IPS DF 6.9 (cell line): ENCODE measurements around the gene CWC27.

Experiments
- DNase-seq: peaks from one replicate; pipeline ENCODE4 v3.0.0-alpha.2; 2013; ENCODE audit warnings: low read depth, low spot score
- H3K27ac ChIP-seq: one replicate; pipeline ENCODE4 v1.5.1; 2013; ENCODE audit warnings: low read length, control low read depth
- H3K27me3 ChIP-seq: 2 replicates; pipeline ENCODE4 v1.6.1; 2013; ENCODE audit warnings: mild to moderate bottlenecking, low read length; ENCODE audit not compliant: control insufficient read depth, insufficient read depth
- H3K36me3 ChIP-seq: 2 replicates; pipeline ENCODE4 v1.6.1; 2013; ENCODE audit warnings: low read length; ENCODE audit not compliant: control insufficient read depth, insufficient read depth
- H3K4me1 ChIP-seq: 2 replicates; pipeline ENCODE4 v1.6.1; 2013; ENCODE audit warnings: low read length; ENCODE audit not compliant: control insufficient read depth, insufficient read depth
- H3K4me3 ChIP-seq: 2 replicates; pipeline ENCODE4 v1.5.1; 2013; ENCODE audit warnings: mild to moderate bottlenecking, low read length
- H3K9me3 ChIP-seq: 2 replicates; pipeline ENCODE4 v1.6.1; 2013; ENCODE audit warnings: low read length, inconsistent platforms; ENCODE audit not compliant: control insufficient read depth, insufficient read depth
- WGBS: extraction: QIAGEN DNeasy Blood & Tissue Kit; methylation state at CpG from one replicate; pipeline ENCODE4 v1.1.7; 2013; ENCODE audit warnings: mixed read lengths, missing lambda C conversion rate; ENCODE audit not compliant: insufficient read length, insufficient coverage; 5-methylcytosine and 5-hydroxymethylcytosine counted together

The CWC27 gene

DNA sequence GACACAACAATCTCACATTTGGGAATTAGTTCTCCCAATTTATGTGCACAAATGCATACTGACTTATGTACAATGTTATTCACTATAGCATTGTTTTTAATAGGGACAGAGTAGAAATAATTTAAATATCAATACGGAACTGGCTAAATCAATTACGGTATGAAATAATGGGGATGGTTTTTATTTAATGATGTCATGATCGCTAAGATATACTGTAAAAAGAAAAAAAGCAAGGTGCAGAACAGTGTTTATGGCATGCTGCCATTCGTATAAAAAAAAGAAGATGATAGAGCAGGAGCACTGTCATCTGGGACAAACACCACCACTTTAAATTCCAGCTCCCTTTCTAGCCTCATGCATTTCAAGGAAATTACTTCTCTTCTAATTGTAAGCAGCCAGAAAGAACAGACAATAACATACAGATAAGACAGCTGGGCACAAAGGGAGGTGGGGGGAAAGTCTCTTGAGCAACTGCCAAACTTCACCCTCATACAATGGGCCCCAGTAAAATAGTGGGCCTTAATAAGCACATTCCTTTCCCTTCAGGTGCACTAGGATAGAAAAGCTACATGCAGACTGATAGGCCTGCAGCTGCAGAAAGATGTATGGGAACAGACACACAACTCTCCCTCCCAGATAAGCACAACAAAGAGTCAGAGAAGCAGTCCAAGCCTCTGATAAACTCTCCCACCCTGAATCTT is 8.6 kb upstream of the CWC27 start:
- Histone ChIP-seq H3K4me1 (no peaks in the 10 kb centered on the region), H3K9me3 (no peaks in the 10 kb centered on the region), H3K4me3 (no peak overlapping the region), H3K27me3 (no peaks in the 10 kb centered on the region), H3K27ac (no peak overlapping the region), H3K36me3 (no peaks in the 10 kb centered on the region)
- 100% methylated on average over 3 of the region's 4 CpGs for WGBS
- DNase-seq = no peak

DNA sequence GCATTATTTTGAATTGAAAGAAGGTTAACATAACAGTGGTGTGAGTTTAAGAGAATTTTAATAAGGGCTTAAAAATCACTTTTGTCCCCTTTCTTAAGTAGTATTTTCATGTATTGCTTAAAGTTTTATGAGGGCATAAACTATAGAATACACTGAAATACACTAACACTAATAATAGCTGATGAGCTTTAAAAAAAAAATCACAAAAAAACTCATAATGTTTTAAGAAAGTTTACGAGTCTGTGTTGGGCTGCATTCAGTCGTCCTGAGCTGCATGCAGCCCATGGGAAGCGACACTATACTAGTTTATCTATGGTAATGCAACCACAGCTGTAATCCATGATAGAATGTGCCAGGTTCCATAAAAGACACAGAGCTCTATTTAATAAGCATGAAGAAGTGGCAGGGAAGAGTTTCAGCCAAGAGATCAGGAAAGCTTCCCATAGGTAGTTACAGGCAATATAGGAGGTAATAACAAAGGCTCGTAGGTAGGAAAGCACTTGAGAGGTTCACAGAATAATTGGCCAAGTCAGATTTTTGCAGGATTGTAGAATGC is 4.7 kb upstream of the CWC27 start:
- WGBS = no CpG with 5 or more reads among the region's 4 CpGs
- H3K36me3 ChIP-seq = no peaks in the 10 kb centered on the region
- H3K4me1 ChIP-seq = no peaks in the 10 kb centered on the region; the same call in 1 of the 2 replicates

DNA sequence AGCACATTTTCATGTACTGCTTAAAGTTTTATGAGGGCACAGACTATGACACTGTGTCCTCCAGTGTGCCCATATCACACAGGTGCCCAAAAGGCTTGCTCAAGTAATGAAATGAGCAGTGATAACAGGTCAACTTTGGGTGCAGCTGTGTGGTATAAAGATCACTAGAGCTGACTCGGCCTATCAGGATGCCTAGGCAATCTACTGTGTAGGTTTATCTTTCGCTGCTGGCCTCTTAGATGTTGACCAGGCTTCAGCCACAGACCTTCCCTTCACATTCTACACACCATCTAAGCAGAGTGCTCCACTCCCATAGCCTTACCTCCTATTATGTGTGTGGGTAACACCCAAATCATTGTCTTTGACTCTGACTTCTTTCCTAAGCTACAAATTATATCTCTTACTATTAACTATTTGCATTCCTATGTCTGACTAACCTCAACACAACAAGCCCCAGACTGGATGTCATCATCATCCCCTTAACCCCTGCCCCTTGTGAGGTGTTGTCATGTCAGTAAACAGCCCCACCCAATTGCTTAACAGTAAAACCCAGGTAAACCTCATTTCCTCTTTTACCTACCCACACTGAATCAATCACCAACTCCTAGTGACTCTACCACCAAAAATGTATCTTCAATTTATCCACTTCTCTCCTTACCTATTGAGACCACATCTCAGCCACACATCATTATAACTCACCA is 2.8 kb upstream of the CWC27 start:
- no peak overlapping the region for H3K27ac ChIP-seq

More for the DNA sequence above, 4.7 kb upstream of the CWC27 start:
- DNase-seq = no peak
- Histone ChIP-seq H3K9me3 (no peaks in the 10 kb centered on the region), H3K4me3 (no peak overlapping the region), H3K27ac (no peak overlapping the region), H3K27me3 (no peaks in the 10 kb centered on the region)

DNA sequence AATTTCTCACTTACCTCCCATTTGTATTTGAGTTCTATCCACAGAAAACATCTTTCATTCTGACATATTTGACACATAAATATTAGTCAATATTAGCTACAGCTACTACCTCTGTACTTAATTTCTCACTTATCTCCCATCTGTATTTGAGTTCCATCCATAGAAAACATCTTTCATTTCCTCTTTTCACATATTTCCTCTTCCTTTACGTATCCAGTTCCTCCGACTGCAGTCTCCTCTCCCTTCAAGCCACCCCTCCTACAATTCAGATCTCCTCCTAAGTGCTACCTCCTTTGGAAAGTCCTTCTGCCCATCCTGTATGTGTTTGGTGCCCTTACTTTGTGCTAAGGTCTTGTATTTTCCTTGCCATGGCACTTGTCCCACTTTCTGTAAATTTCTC is 1.8 kb upstream of the CWC27 start:
- Histone ChIP-seq H3K4me1 (no peaks in the 10 kb centered on the region; the same call in 1 of the 2 replicates), H3K27ac (no peak overlapping the region), H3K9me3 (no peaks in the 10 kb centered on the region), H3K36me3 (no peaks in the 10 kb centered on the region), H3K4me3 (no peak overlapping the region), H3K27me3 (no peaks in the 10 kb centered on the region)
- 100% methylated on average over 2 of the region's 2 CpGs for WGBS
- DNase-seq = no peak

More for the DNA sequence above, 2.8 kb upstream of the CWC27 start:
- WGBS = no CpG with 5 or more reads among the region's 2 CpGs
- DNase-seq = no peak
- Histone ChIP-seq H3K4me1 (no peaks in the 10 kb centered on the region; the same call in 1 of the 2 replicates), H3K36me3 (no peaks in the 10 kb centered on the region), H3K27me3 (no peaks in the 10 kb centered on the region), H3K9me3 (no peaks in the 10 kb centered on the region), H3K4me3 (no peak overlapping the region)

DNA sequence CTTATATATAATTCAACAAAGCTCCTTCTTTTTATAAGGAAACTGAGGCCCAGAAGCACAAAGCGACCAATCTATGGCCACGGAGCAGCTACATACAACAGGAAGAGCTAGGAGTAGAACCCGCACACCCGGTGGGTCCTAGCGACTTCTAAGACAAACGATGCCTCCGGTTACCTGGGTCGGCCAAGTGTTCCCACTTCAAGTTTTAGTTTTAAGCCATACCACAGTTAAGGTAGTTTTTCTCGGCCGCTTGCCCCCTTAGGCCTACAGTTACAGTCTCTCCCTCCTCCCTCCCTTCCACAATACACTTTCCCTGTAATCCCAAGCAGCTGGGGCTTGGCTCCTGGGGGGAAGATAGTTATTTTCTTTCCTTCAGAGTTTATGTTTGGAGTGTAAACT is 772 bp upstream of the CWC27 start:
- Histone ChIP-seq H3K27me3 (no peaks in the 10 kb centered on the region), H3K27ac (no peak overlapping the region), H3K4me1 (no peaks in the 10 kb centered on the region; the same call in 1 of the 2 replicates), H3K36me3 (no peaks in the 10 kb centered on the region), H3K4me3 (peak overlapping the region; percentile 99; the same call in 1 of the 2 replicates), H3K9me3 (no peaks in the 10 kb centered on the region)
- DNase-seq = no peak
- no CpG with 5 or more reads among the region's 10 CpGs for WGBS

DNA sequence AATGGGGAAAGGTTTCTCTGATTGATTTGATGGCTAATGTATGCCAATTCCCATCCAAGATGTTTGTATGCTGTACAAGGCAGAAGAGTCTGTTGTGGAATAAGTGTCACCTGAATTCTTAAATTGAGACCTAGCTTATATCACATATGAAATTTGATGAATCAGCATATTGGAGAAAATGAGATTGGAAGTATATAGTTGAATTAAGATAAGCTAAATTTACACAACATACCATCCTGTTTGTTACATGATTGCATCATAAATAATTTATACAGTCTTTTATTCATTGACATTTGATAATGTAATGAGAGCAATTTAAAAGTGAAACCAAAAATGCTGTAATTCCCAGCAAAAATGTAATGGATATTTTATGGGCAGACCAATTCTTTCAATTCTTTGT is 1.1 kb downstream of the CWC27 start:
- no peaks in the 10 kb centered on the region for H3K9me3 ChIP-seq
- H3K4me3 ChIP-seq = no peak overlapping the region; the same call in 1 of the 2 replicates
- H3K27ac ChIP-seq = no peak overlapping the region
- no peaks in the 10 kb centered on the region; the same call in 1 of the 2 replicates for H3K4me1 ChIP-seq
- no peaks in the 10 kb centered on the region for H3K27me3 ChIP-seq
- H3K36me3 ChIP-seq = no peaks in the 10 kb centered on the region
- DNase-seq = no peak

DNA sequence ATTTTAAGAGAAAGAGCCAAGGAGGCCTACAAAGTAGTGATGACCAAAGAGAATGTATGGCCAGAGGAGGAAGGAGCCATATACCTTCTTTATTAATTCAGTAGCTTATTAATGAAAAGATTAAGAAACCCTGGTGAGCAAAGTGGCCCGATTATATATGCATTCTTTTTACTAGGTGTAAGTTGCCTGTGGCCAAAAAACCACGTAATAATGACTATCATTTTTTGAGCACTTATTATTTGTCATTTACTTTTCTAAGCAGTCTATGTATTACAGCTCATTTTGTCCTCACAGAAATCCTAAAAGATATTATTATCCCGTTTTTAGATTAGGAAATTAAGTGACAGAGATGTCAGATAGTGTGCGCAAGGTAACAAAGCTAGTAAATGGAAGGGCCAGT is 3.0 kb downstream of the CWC27 start:
- Histone ChIP-seq H3K4me3 (no peak overlapping the region), H3K36me3 (no peaks in the 10 kb centered on the region), H3K9me3 (no peaks in the 10 kb centered on the region), H3K4me1 (no peaks in the 10 kb centered on the region; the same call in 1 of the 2 replicates), H3K27me3 (no peaks in the 10 kb centered on the region), H3K27ac (no peak overlapping the region)
- WGBS = no CpG with 5 or more reads among the region's 4 CpGs
- DNase-seq = no peak

DNA sequence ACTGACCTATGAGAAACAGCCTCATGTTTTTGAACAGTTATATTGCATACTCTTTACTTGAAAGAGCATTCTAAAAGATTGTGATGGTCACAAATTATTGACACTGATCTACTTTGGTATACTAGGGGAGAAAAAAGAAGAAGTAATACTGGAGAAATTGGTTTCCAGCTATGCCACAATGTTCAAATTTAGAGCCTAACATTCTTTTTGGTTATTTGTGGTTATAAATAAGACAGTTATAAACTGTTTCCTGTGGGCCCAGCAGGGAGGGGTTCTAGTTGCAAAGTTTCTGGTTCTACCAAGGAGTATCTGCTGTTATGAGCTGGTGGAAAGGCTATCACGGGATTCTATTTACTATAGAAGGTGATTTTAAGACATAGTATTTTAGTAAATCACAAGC is 4.8 kb downstream of the CWC27 start:
- H3K27ac ChIP-seq = no peak overlapping the region
- no peaks in the 10 kb centered on the region for H3K36me3 ChIP-seq
- H3K4me3 ChIP-seq = no peak overlapping the region
- no CpG with 5 or more reads among the region's 1 CpG for WGBS
- no peaks in the 10 kb centered on the region for H3K9me3 ChIP-seq
- DNase-seq = no peak
- H3K4me1 ChIP-seq = no peaks in the 10 kb centered on the region
- H3K27me3 ChIP-seq = no peaks in the 10 kb centered on the region

DNA sequence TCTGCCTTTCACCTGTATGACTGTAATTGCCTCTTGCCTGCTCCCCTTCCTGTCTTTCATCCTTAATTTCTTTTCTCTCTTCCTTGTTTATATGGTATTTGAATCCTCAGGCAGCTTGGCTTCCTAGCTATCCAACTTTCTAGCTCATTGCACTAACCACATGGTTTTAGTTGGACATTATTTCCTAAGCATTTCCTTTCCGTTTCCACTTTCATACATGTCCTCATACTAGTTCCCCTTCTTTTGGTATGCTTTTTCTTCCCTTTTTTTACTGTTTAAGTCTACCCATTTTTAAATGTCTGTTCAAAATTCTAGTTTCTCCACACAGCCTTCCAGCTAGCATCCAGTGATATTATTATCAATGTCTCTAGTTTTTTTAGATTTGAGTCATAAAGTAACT is 6.6 kb downstream of the CWC27 start:
- no peaks in the 10 kb centered on the region for H3K27me3 ChIP-seq
- H3K4me1 ChIP-seq = no peaks in the 10 kb centered on the region
- no peaks in the 10 kb centered on the region for H3K36me3 ChIP-seq
- no peak overlapping the region for H3K4me3 ChIP-seq
- no CpG with 5 or more reads among the region's 1 CpG for WGBS
- no peak for DNase-seq
- no peaks in the 10 kb centered on the region for H3K9me3 ChIP-seq
- no peak overlapping the region for H3K27ac ChIP-seq

DNA sequence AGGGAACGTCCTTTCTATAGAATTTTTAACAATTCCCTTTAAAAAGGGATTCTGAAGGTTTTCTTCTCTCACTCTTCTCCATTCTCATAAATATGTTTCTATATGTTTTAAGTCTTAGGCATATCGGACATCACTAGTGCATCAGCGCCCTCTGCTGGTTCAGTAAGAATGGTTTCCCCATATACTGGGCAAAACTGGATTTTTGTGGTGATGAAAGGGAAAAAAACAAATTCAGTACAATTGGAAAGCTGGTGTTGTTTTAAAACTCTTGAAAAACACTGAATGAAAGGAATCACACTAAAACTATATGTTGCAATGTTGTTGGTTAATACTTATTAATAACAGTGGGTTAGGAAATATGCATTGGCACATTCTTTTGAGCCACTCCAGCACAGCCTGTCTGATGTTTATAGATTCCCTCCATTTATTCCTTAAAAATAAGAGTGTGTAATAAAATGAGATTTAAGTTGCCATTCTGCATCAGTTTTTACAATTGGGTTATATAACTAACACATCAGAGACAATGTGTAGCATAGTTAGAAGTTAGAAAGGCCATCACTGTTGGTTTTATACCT is 15.8 kb downstream of the CWC27 start:
- WGBS = no CpG with 5 or more reads among the region's 3 CpGs

More for the DNA sequence above, 15.8 kb downstream of the CWC27 start:
- Histone ChIP-seq H3K4me3 (no peak overlapping the region), H3K27ac (no peak overlapping the region), H3K36me3 (no peaks in the 10 kb centered on the region), H3K4me1 (no peaks in the 10 kb centered on the region), H3K27me3 (no peaks in the 10 kb centered on the region), H3K9me3 (no peaks in the 10 kb centered on the region)
- peak; percentile 41 for DNase-seq
